Measurements from ENCODE around the gene DYNC1LI2. TPM values are rescaled to one million over a fixed set of nuclear protein-coding genes. Genes with fewer than 3 reads are reported as not detected.

The DYNC1LI2 gene
- total and polyA plus RNA-seq, 10 of the 15 experiments (the other 5 are each of a cell fraction or from before 2014, with no cell fraction given), result 6.0 to 46.5 (median 33.7) TPM

DNA sequence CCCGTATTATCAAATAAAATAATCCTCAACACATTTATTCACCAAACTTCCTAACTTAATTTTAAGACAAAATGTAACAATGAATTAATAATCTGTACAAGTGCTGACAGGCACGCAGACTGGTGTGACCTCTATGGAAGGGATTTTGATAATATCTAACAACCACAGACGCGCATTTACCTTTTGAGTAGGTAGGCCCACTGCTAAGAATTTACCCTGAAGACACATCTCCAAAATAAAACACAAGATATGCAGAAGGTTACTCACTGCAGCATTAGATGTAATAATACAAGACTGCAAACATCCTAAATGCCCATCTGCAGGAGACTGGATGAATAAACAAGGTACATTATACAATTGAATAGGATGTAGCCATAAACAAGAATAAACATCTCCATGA is 32.2 kb downstream of the DYNC1LI2 start:
- no peaks in the 10 kb centered on the region for H3K27me3 ChIP-seq (replicated peaks in 1 of 2; ENCODE audit: control insufficient read depth in 2 of 2, insufficient read depth in 2 of 2, low read length in 1 of 2)
- no peak overlapping the region for H3K9ac ChIP-seq (ENCODE audit: control insufficient read depth, insufficient read depth, low read length)
- no TSS peak for BruUV-seq (replicated peaks)
- RAD21 ChIA-PET (ENCODE audit: unreplicated experiment), result no interaction called here
- whole genome bisulfite sequencing (ENCODE audit: insufficient coverage, insufficient replicate concordance, low lambda C conversion rate, missing lambda C conversion rate), result over 99% methylated on average over 4 of the region's 4 CpGs
- no peak overlapping the region for H3K4me2 ChIP-seq (ENCODE audit: control insufficient read depth, insufficient read depth)
- no peak overlapping the region for H3K27ac ChIP-seq (ENCODE audit: control insufficient read depth, insufficient read depth)
- H3K79me2 ChIP-seq (ENCODE audit: control insufficient read depth, insufficient read depth, low read length), result no peaks in the 10 kb centered on the region
- peaks cover 0 to 10% of the 10 kb centered on the region in 2 experiments for H3K36me3 ChIP-seq (ENCODE audit: control insufficient read depth in 2 of 2, insufficient read depth in 2 of 2, low read length in 1 of 2)
- no peak overlapping the region for H3K4me3 ChIP-seq
- no peaks in the 10 kb centered on the region for H3K9me3 ChIP-seq (replicated peaks; ENCODE audit: control insufficient read depth, insufficient read depth, low read length)
- POLR2A ChIA-PET, result no interaction called here
- H4K20me1 ChIP-seq (ENCODE audit: control insufficient read depth, insufficient read depth), result 0 out of 2 replicates have a peak, but pooled peaks cover 2% of the 10 kb centered on the region
- TF ChIP-seq ETV6 (conservative IDR thresholded peaks at IDR 0.05 in 1 of 2, IDR thresholded peaks at IDR 0.05 in 1 of 2; ENCODE audit: borderline replicate concordance in 1 of 2, low read depth in 1 of 2) (no peak), NFYA (IDR thresholded peaks at IDR 0.05; ENCODE audit: borderline replicate concordance, low read depth, low read length) (no peak), IRF4 (IDR thresholded peaks at IDR 0.05; ENCODE audit: low read depth, low read length) (no peak)
- TF ChIP-seq, protein P1, sequence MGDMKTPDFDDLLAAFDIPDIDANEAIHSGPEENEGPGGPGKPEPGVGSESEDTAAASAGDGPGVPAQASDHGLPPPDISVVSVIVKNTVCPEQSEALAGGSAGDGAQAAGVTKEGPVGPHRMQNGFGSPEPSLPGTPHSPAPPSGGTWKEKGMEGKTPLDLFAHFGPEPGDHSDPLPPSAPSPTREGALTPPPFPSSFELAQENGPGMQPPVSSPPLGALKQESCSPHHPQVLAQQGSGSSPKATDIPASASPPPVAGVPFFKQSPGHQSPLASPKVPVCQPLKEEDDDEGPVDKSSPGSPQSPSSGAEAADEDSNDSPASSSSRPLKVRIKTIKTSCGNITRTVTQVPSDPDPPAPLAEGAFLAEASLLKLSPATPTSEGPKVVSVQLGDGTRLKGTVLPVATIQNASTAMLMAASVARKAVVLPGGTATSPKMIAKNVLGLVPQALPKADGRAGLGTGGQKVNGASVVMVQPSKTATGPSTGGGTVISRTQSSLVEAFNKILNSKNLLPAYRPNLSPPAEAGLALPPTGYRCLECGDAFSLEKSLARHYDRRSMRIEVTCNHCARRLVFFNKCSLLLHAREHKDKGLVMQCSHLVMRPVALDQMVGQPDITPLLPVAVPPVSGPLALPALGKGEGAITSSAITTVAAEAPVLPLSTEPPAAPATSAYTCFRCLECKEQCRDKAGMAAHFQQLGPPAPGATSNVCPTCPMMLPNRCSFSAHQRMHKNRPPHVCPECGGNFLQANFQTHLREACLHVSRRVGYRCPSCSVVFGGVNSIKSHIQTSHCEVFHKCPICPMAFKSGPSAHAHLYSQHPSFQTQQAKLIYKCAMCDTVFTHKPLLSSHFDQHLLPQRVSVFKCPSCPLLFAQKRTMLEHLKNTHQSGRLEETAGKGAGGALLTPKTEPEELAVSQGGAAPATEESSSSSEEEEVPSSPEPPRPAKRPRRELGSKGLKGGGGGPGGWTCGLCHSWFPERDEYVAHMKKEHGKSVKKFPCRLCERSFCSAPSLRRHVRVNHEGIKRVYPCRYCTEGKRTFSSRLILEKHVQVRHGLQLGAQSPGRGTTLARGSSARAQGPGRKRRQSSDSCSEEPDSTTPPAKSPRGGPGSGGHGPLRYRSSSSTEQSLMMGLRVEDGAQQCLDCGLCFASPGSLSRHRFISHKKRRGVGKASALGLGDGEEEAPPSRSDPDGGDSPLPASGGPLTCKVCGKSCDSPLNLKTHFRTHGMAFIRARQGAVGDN (IDR thresholded peaks at IDR 0.05), result no peak
- ATAC-seq (no peak), DNase-seq (ENCODE audit: low read depth, low spot score) (no peak), FAIRE-seq (no peak)
- intact Hi-C loops (cut with micrococcal nuclease; ENCODE audit: unreplicated experiment) (no loop called here), in situ Hi-C loops (cut with MboI) (no loop called here)
- CTCF ChIA-PET, result interaction anchor here (1.0 kb wide), 1 partner anchor 9 kb away, joined by 4 read pairs; no protein-coding TSS in a partner anchor
- SMC1A ChIA-PET (ENCODE audit: uncharacterized antibody, unreplicated experiment), result no interaction called here
- H2AFZ ChIP-seq (ENCODE audit: control insufficient read depth, low read depth, low read length), result no peak overlapping the region
- H3K4me1 ChIP-seq (ENCODE audit: control insufficient read depth, insufficient read depth, low read length), result no peaks in the 10 kb centered on the region
